NCI-H748 (cell line): Measurements from ENCODE around the gene TEX44.

Source experiments
- DNase-seq: peaks from one replicate; lab custom pipeline; 2025; ENCODE audit not compliant: unreplicated experiment; lab: John Stamatoyannopoulos, UW

TEX44 gene

GRCh38 chr2:231604685-231605606, 12.3 kb downstream of the TEX44 start:
- DNase-seq: peak; percentile 99

DNA sequence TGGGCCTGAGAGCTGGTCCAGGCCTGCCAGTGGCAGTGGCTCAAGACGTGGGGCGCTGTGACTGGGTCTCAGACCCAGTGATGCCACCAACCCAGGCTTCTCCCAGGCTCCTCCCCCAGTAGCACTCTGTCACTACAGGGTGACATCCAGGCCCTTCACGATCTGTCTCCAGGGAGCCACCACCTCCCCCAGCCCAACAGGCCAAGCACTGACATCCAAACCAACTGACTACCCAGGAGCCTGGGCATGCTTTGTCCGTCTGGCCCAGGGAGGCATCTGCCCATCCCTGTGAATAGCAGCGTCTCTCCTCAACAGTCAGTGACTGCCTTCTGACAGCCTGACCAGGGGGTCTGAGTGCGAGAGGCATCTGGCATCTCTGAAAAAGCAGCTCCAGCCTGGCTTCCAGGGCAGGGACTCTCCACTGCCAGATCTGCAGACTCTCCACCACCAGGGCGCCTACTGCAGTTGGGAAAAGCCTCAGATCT, 13.0 kb downstream of the TEX44 start:
- DNase-seq: no peak

GRCh38 chr2:231606941-231607340, 14.3 kb downstream of the TEX44 start:
- no peak for DNase-seq

DNA sequence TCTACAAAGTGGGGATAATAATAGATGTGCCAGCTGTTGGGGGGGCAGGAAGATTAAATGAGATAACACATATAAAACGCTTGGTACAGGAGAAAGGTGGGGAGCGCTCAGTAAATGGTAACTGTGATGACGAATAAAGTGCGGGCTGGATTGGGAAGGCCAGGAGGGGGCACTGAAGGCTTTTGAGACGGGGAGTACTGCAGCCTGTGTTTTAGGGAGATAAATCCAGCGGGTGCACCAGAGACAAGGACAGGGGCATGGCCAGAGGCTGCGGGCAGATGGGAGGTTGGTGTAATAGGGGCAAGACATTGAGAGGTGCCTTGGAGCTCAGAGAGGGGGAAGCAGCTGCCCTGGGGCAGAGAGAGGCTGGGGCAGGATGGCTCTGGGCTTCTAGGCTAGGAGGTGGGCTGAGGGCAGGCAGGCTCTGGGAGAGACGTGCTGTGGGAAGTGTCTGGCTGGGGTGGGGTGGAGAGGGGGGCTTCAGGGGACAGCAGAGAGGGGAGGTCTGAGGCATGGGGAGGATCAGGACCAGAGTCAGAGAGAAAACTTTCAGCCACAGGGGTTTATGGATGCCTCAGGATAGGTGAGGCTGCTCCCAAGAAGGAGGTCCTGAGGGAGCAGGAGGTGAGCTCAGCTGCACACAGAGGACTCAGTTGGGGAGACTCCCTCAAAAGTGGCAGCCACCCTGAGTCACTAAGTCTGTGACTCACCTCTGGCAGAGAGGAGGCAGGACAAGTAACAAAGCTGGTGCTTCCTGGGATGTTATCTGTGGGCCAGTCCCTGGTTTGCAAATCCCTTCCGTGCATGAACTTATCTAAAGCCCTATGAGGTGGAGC, 18.8 kb downstream of the TEX44 start:
- no peak for DNase-seq

- peak; percentile 68 for DNase-seq
These were observed 19.4 kb downstream of the TEX44 start for GRCh38 chr2:231612109-231612455.

- DNase-seq: peak; percentile 80
These were observed 20.0 kb downstream of the TEX44 start for GRCh38 chr2:231612456-231613330.

DNA sequence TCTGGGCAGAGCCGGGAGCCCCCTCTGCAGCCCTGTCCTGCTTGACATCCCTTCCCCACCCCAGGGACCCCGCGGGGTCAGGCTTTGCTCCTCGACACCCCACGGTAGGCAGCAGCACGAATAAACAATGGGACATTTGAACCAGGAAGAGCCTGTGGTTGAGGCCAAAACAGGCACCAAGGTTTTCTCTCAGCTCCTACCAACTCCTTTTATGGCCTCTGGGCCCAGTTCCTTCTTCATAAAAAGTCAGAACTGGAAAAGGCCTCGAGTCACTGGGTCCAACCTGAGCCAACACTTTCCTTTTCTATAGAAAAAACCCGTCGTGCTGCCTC, 20.6 kb downstream of the TEX44 start:
- peak; percentile 62 for DNase-seq

GRCh38 chr2:231613663-231614558, 21.2 kb downstream of the TEX44 start:
- DNase-seq: peak; percentile 90

- DNase-seq: no peak
These were observed 21.9 kb downstream of the TEX44 start for GRCh38 chr2:231614559-231615057.

DNA sequence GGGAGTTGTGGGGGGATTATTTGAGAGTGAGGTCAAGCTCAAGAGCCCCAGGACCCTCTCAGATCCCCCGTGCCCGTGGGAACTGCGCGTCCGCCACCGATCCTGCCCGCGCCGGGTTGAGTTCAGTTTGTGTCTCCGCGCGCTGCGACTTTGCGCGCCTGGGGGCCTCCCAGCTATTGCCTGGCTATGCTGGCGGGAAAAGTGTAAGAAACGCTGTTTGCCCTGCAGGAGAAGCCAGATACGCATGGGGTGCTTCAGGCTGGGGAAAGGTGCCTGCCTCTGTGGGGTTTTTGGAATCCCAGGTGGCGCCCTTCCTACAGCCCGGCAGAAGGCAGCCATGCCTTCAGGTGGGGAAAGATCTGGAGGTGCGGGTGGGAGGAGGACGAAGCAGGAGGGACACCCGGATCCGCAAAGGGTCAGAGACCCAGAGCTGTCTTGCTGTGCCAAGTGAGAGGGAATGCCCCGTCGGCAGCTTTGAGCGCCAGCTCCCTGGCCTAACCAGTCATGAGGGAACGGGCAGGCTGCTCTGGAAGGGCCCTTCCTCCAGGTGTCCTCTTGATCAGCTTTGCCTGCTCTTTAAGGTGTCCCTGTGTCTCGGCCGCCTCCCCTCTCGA, 22.5 kb downstream of the TEX44 start:
- no peak for DNase-seq

GRCh38 chr2:231616296-231616695, 23.6 kb downstream of the TEX44 start:
- no peak for DNase-seq

- no peak for DNase-seq
These were observed 24.6 kb downstream of the TEX44 start for GRCh38 chr2:231617059-231617926.

GRCh38 chr2:231621051-231621879, 28.6 kb downstream of the TEX44 start:
- peak; percentile 60 for DNase-seq

- DNase-seq: no peak
These were observed 30.3 kb downstream of the TEX44 start for GRCh38 chr2:231622963-231623362.

DNA sequence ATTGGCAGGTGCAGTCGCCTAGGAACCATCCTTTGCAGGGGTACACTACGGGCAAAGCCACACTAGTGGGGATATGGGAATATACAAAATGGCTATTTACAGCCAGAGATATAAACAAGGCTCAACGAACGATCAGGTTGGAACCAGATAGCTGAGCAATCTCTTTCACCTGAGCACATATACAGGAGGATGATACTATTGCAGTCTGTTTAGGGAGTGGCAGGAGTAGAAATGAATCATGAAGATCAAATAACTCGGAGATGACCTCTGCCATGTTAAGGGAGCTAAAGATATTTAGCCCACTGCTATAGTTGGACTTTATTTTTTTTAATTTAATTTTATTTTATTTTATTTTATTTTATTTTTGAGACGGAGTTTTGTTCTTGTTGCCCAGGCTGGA, 33.8 kb downstream of the TEX44 start:
- DNase-seq: no peak

- no peak for DNase-seq
These were observed 34.9 kb downstream of the TEX44 start for GRCh38 chr2:231627384-231628120.

DNA sequence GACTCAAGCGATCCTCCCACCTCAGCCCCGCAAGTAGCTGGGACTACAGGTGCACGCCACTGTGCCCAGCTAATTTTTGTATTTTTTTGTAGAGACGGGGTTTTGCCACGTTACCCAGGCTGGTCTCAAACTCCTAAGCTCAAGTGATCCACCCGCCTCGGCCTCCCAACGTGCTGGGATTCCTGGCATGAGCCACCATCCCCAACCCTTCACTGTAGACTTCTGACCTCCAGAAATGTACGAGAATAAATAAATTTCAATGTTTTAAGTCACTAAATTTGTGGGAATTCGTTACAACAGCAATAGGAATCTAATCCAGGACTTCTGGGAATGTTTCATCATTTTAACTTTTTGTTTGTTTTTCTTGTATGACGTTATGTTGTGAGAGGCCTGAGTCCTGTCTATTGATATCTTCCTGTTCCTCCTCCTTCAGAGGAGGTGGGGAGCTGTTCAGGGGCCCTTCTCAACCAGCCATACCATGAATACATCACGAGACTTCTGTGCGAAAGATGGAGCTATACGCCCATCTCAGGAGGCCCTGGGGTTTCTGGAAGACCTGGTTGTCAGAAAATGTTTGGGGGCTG, 40.0 kb downstream of the TEX44 start:
- DNase-seq: no peak
